GM23338 (cell line): ENCODE data around the gene YBX1. TPM values are rescaled to one million over a fixed set of nuclear protein-coding genes. Genes with fewer than 3 reads are reported as not detected.

Source experiments
- ATAC-seq: fragments of 200-7000 bp; cut with Tn5 transposase; 3 replicates; pipeline ENCODE4 v1.9.1; 2020
- DNase-seq: peaks from one replicate; pipeline ENCODE4 v3.0.0-alpha.2; 2015; ENCODE audit warnings: low spot score
- H2AFZ ChIP-seq: fragments of 200-600 bp; sonication (generic); 2 replicates; pipeline ENCODE4 v1.8.0; 2016; ENCODE audit warnings: antibody characterized with exemption, mild to moderate bottlenecking, moderate library complexity
- H3F3A ChIP-seq: fragments of 200-600 bp; sonication (generic); replicated peaks from 2 replicates; pipeline ENCODE4 v1.8.0; 2017; ENCODE audit warnings: antibody characterized with exemption, mixed run types, low read depth
- H3K27ac ChIP-seq: fragments of 200-600 bp; sonication (generic); 2 replicates; pipeline ENCODE4 v1.6.1; 2016; ENCODE audit warnings: low read depth
- H3K27me3 ChIP-seq: fragments of 200-600 bp; sonication (generic); 2 replicates; pipeline ENCODE4 v1.8.0; 2016; ENCODE audit warnings: mild to moderate bottlenecking, mixed run types, moderate library complexity; ENCODE audit not compliant: insufficient read depth
- H3K36me3 ChIP-seq: fragments of 200-600 bp; sonication (generic); 2 replicates; pipeline ENCODE4 v1.8.0; 2016; ENCODE audit warnings: mild to moderate bottlenecking; ENCODE audit not compliant: insufficient read depth
- H3K4me1 ChIP-seq: fragments of 200-600 bp; sonication (generic); 2 replicates; pipeline ENCODE4 v1.8.0; 2016; ENCODE audit warnings: mild to moderate bottlenecking, moderate library complexity; ENCODE audit not compliant: insufficient read depth
- H3K4me2 ChIP-seq: fragments of 200-600 bp; sonication (generic); 2 replicates; pipeline ENCODE4 v1.7.1; 2017; ENCODE audit warnings: mixed run types
- H3K4me3 ChIP-seq: fragments of 200-600 bp; sonication (generic); 2 replicates; pipeline ENCODE4 v1.6.1; 2016; ENCODE audit warnings: mixed run types
- H3K79me2 ChIP-seq: fragments of 200-600 bp; sonication (generic); replicated peaks from 2 replicates; pipeline ENCODE4 v1.8.0; 2017; ENCODE audit warnings: mild to moderate bottlenecking; ENCODE audit not compliant: insufficient read depth
- H3K9me2 ChIP-seq: fragments of 200-600 bp; sonication (generic); 2 replicates; pipeline ENCODE4 v1.8.0; 2017; ENCODE audit not compliant: insufficient read depth
- H4K20me1 ChIP-seq: fragments of 200-600 bp; sonication (generic); replicated peaks from 2 replicates; pipeline ENCODE4 v1.8.0; 2017; ENCODE audit warnings: mild to moderate bottlenecking; ENCODE audit not compliant: insufficient read depth
- H3K27ac Mint-ChIP-seq: 2 replicates; pipeline ENCODE4 v1.8.0; 2020; ENCODE audit warnings: inconsistent platforms, mild to moderate bottlenecking, moderate library complexity, mixed read lengths
- H3K27me3 Mint-ChIP-seq: 3 replicates; pipeline ENCODE4 v1.8.0; 2022; ENCODE audit warnings: low read depth, mild to moderate bottlenecking, moderate library complexity, mixed read lengths, inconsistent platforms; ENCODE audit not compliant: insufficient read depth, poor library complexity
- H3K36me3 Mint-ChIP-seq: 3 replicates; pipeline ENCODE4 v1.8.0; 2021; ENCODE audit warnings: low read depth, mild to moderate bottlenecking, inconsistent platforms, moderate library complexity, mixed read lengths
- H3K4me1 Mint-ChIP-seq: 3 replicates; pipeline ENCODE4 v1.8.0; 2020; ENCODE audit warnings: mild to moderate bottlenecking, inconsistent platforms, mixed read lengths
- H3K4me3 Mint-ChIP-seq: 3 replicates; pipeline ENCODE4 v1.8.0; 2021; ENCODE audit warnings: moderate library complexity, mild to moderate bottlenecking, inconsistent platforms, mixed read lengths
- H3K9me3 Mint-ChIP-seq: 3 replicates; pipeline ENCODE4 v1.8.0; 2020; ENCODE audit warnings: moderate library complexity, mild to moderate bottlenecking, inconsistent platforms, mixed read lengths
- CREB1 ChIP-seq: fragments of 250-450 bp; sonication (Bioruptor Pico); IDR thresholded peaks from 2 replicates; pipeline ENCODE4 v1.5.0; 2020; ENCODE audit warnings: low read depth, mild to moderate bottlenecking, moderate library complexity
- EZH2 ChIP-seq: fragments of 200-600 bp; sonication (generic); IDR thresholded peaks from one replicate; pipeline ENCODE4 v1.8.0; 2017; ENCODE audit warnings: antibody characterized with exemption, mild to moderate bottlenecking, low read depth; ENCODE audit not compliant: unreplicated experiment
- EZH2phosphoT487 ChIP-seq: fragments of 200-600 bp; sonication (generic); IDR thresholded peaks from one replicate; pipeline ENCODE4 v1.8.1; 2018; ENCODE audit warnings: antibody characterized with exemption; ENCODE audit not compliant: unreplicated experiment
- JUNB ChIP-seq: IDR thresholded peaks from one replicate; pipeline ENCODE4 v1.6.1; 2016; ENCODE audit warnings: antibody characterized with exemption; ENCODE audit not compliant: unreplicated experiment
- NANOG ChIP-seq: IDR thresholded peaks from 2 replicates; pipeline ENCODE4 v1.6.1; 2016; ENCODE audit warnings: antibody characterized with exemption, borderline replicate concordance
- POLR2AphosphoS5 ChIP-seq: IDR thresholded peaks from 2 replicates; pipeline ENCODE4 v1.6.1; 2016; ENCODE audit warnings: antibody characterized with exemption, low read depth
- REST ChIP-seq: IDR thresholded peaks from one replicate; pipeline ENCODE4 v1.6.1; 2018; ENCODE audit warnings: antibody characterized with exemption; ENCODE audit not compliant: unreplicated experiment
- STAT1 ChIP-seq: IDR thresholded peaks from one replicate; pipeline ENCODE4 v1.6.1; 2016; ENCODE audit warnings: antibody characterized with exemption; ENCODE audit not compliant: unreplicated experiment
- ZNF114 ChIP-seq: fragments of 250-450 bp; sonication (Bioruptor Pico); IDR thresholded peaks from 2 replicates; pipeline ENCODE4 v1.5.0; 2020; ENCODE audit warnings: mild to moderate bottlenecking, moderate library complexity
- ZNF331 ChIP-seq: fragments of 250-450 bp; sonication (Bioruptor Pico); IDR thresholded peaks from 2 replicates; pipeline ENCODE4 v1.5.0; 2020; ENCODE audit warnings: low read depth, mild to moderate bottlenecking, moderate library complexity
- polyA plus RNA-seq: library from polyadenylated mRNA; unstranded; fragments of >200 nt; fragmentation: Nextera tagmentation; extraction: Ambion mirVana; gene quantifications from 2 replicates; pipeline ENCODE4 v1.2.1, GENCODE V29; 2016
- total RNA-seq: library from RNA; depleted of rRNA; stranded (reverse); fragments of >200 nt; shearing (Covaris generic); gene quantifications from 2 replicates; pipeline ENCODE4 v1.2.3, GENCODE V29; 2014
- TF ChIP-seq, protein P1 (sequence below): fragments of 250-450 bp; sonication (Bioruptor Pico); IDR thresholded peaks from 2 replicates; pipeline ENCODE4 v1.5.0; 2020; ENCODE audit warnings: mild to moderate bottlenecking, moderate library complexity
- TF ChIP-seq, protein P2 (sequence below): IDR thresholded peaks from 2 replicates; pipeline ENCODE4 v1.6.1; 2016; ENCODE audit warnings: antibody characterized with exemption
- TF ChIP-seq, protein P3 (sequence below), 2 experiments: fragments of 200-600 bp in 1 of 2; sonication (generic) in 1 of 2; conservative IDR thresholded peaks; 2 replicates each; pipeline versions ENCODE4 v1.5.1 to v1.6.1; 2016 to 2017; ENCODE audit warnings: antibody characterized with exemption in 2 of 2, low read depth in 2 of 2, mild to moderate bottlenecking in 2 of 2, moderate library complexity in 1 of 2

The YBX1 gene
- total and polyA plus RNA-seq, 2 experiments from 2014 or later = 1,282 to 1,441 TPM

- Mint-ChIP-seq H3K4me3 (no peak overlapping the region), H3K36me3 (peaks cover 46% of the 10 kb centered on the region), H3K27me3 (peaks cover 3% of the 10 kb centered on the region), H3K27ac (no peak overlapping the region), H3K4me1 (peaks cover 9% of the 10 kb centered on the region), H3K9me3 (no peaks in the 10 kb centered on the region)
- H3K36me3 ChIP-seq = peaks cover 44% of the 10 kb centered on the region
- H3K4me3 ChIP-seq = no peak overlapping the region
- no peak overlapping the region for H2AFZ ChIP-seq
- peaks cover 10% of the 10 kb centered on the region; the same call in 1 of the 2 replicates for H3F3A ChIP-seq
- peaks cover 39% of the 10 kb centered on the region for H3K79me2 ChIP-seq
- no peak for TF ChIP-seq STAT1
- TF ChIP-seq, protein P1, sequence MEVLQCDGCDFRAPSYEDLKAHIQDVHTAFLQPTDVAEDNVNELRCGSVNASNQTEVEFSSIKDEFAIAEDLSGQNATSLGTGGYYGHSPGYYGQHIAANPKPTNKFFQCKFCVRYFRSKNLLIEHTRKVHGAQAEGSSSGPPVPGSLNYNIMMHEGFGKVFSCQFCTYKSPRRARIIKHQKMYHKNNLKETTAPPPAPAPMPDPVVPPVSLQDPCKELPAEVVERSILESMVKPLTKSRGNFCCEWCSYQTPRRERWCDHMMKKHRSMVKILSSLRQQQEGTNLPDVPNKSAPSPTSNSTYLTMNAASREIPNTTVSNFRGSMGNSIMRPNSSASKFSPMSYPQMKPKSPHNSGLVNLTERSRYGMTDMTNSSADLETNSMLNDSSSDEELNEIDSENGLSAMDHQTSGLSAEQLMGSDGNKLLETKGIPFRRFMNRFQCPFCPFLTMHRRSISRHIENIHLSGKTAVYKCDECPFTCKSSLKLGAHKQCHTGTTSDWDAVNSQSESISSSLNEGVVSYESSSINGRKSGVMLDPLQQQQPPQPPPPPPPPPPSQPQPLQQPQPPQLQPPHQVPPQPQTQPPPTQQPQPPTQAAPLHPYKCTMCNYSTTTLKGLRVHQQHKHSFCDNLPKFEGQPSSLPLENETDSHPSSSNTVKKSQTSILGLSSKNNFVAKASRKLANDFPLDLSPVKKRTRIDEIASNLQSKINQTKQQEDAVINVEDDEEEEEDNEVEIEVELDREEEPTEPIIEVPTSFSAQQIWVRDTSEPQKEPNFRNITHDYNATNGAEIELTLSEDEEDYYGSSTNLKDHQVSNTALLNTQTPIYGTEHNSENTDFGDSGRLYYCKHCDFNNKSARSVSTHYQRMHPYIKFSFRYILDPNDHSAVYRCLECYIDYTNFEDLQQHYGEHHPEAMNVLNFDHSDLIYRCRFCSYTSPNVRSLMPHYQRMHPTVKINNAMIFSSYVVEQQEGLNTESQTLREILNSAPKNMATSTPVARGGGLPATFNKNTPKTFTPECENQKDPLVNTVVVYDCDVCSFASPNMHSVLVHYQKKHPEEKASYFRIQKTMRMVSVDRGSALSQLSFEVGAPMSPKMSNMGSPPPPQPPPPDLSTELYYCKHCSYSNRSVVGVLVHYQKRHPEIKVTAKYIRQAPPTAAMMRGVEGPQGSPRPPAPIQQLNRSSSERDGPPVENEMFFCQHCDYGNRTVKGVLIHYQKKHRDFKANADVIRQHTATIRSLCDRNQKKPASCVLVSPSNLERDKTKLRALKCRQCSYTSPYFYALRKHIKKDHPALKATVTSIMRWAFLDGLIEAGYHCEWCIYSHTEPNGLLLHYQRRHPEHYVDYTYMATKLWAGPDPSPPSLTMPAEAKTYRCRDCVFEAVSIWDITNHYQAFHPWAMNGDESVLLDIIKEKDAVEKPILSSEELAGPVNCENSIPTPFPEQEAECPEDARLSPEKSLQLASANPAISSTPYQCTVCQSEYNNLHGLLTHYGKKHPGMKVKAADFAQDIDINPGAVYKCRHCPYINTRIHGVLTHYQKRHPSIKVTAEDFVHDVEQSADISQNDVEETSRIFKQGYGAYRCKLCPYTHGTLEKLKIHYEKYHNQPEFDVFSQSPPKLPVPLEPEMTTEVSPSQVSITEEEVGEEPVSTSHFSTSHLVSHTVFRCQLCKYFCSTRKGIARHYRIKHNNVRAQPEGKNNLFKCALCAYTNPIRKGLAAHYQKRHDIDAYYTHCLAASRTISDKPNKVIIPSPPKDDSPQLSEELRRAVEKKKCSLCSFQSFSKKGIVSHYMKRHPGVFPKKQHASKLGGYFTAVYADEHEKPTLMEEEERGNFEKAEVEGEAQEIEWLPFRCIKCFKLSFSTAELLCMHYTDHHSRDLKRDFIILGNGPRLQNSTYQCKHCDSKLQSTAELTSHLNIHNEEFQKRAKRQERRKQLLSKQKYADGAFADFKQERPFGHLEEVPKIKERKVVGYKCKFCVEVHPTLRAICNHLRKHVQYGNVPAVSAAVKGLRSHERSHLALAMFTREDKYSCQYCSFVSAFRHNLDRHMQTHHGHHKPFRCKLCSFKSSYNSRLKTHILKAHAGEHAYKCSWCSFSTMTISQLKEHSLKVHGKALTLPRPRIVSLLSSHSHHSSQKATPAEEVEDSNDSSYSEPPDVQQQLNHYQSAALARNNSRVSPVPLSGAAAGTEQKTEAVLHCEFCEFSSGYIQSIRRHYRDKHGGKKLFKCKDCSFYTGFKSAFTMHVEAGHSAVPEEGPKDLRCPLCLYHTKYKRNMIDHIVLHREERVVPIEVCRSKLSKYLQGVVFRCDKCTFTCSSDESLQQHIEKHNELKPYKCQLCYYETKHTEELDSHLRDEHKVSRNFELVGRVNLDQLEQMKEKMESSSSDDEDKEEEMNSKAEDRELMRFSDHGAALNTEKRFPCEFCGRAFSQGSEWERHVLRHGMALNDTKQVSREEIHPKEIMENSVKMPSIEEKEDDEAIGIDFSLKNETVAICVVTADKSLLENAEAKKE (CRISPR knock-in tag) = no peak
- TF ChIP-seq, protein P2, sequence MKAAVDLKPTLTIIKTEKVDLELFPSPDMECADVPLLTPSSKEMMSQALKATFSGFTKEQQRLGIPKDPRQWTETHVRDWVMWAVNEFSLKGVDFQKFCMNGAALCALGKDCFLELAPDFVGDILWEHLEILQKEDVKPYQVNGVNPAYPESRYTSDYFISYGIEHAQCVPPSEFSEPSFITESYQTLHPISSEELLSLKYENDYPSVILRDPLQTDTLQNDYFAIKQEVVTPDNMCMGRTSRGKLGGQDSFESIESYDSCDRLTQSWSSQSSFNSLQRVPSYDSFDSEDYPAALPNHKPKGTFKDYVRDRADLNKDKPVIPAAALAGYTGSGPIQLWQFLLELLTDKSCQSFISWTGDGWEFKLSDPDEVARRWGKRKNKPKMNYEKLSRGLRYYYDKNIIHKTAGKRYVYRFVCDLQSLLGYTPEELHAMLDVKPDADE = no peak
- no peak for TF ChIP-seq EZH2phosphoT487
- TF ChIP-seq, protein P3, sequence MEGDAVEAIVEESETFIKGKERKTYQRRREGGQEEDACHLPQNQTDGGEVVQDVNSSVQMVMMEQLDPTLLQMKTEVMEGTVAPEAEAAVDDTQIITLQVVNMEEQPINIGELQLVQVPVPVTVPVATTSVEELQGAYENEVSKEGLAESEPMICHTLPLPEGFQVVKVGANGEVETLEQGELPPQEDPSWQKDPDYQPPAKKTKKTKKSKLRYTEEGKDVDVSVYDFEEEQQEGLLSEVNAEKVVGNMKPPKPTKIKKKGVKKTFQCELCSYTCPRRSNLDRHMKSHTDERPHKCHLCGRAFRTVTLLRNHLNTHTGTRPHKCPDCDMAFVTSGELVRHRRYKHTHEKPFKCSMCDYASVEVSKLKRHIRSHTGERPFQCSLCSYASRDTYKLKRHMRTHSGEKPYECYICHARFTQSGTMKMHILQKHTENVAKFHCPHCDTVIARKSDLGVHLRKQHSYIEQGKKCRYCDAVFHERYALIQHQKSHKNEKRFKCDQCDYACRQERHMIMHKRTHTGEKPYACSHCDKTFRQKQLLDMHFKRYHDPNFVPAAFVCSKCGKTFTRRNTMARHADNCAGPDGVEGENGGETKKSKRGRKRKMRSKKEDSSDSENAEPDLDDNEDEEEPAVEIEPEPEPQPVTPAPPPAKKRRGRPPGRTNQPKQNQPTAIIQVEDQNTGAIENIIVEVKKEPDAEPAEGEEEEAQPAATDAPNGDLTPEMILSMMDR (conservative IDR thresholded peaks at IDR 0.05; ENCODE audit: low read depth in 2 of 2) = no peak
- no peak for TF ChIP-seq CREB1 (CRISPR knock-in tag)
- TF ChIP-seq ZNF331 (CRISPR knock-in tag) = no peak
- TF ChIP-seq JUNB = no peak
- TF ChIP-seq NANOG = no peak
- TF ChIP-seq ZNF114 (CRISPR knock-in tag) = no peak
- no peak for TF ChIP-seq REST
- no peak for TF ChIP-seq POLR2AphosphoS5
- TF ChIP-seq EZH2 = no peak
- peaks cover 14% of the 10 kb centered on the region for H4K20me1 ChIP-seq
- peaks cover 12% of the 10 kb centered on the region for H3K4me1 ChIP-seq
- H3K27ac ChIP-seq = no peak overlapping the region
- H3K9me2 ChIP-seq = no peaks in the 10 kb centered on the region
- ATAC-seq (no peak), DNase-seq (no peak)
- H3K4me2 ChIP-seq = no peak overlapping the region
- no peaks in the 10 kb centered on the region for H3K27me3 ChIP-seq
These were observed 21.2 kb upstream of the YBX1 start for GRCh38 chr1:42660907-42661500.
